NCI-H1436 (cell line): ENCODE measurements around the gene CHMP4B.

Source experiments
- DNase-seq: peaks from one replicate; lab custom pipeline; 2025; lab: John Stamatoyannopoulos, UW

CHMP4B gene

DNA sequence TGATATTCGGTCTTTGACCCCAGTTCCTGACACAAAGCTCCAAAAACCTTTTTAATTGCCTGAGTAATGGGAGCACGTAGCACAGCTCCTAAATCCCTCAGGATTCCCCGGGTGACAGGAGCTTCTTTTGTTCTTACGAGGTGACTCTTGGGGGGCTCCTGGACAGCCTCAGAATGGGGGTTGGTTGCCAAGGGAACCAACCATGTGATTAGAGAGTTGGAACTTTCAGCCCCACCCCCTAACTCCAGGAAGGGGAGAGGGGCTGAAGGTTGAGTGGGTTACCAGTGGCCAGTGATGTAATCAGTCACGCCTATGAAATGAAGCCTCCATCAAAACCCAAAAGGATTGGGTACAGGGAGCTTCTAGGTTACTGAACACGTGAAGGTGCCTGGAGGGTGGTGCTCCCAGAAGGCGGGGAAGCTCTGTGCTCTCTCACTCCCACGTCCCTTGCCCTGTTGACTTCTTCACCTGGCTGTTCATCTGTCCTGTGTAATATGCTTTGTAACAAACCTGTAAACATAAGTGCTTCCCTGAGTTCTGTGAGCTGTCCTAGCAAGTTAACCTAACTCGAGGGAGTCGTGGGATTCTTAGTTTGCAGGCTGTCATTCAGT lies 89.5 kb downstream of the CHMP4B start:
- no peak for DNase-seq

DNA sequence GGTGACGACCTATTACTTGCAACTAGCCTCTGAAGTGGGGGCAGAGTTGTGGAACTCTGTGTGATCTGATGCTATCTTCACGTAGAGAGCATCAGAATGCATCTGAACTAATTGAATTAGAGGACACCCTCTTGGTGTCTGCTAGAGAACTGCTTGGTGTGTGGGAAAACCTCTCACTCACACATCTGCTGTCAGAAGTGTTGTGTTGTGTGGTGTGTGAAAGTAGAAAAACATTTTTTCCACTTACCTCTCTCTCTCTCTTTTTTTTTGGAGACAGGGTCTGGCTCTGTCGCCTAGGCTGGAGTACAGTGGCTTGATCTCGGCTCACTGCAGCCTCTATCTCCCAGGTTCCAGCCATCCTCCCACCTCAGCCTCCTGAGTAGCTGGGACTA lies 90.0 kb downstream of the CHMP4B start:
- DNase-seq = no peak

DNA sequence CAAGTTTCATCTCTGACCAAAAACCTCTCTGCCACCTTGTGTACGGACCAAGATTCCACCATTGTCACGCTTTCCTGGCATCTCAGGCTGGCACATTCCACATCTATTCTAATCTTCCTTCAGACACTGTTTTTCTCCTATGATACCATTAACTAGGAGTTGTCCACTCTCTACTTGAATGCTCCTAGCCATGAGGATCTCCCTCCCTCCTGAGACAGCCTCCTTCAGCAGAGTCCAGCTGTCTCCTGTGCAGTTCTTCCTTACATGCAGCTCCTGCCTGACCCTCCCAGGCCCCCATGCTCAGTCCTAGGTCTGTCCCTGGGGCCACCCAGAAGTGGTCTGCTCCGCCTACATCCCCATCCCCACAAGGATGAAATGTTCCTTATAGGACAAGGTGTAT lies 90.9 kb downstream of the CHMP4B start:
- no peak for DNase-seq
